ENCODE data around the gene CRBN.

- TF ChIP-seq CTCF (IDR thresholded peaks at IDR 0.05) (no peak), POLR2A (IDR thresholded peaks at IDR 0.05) (no peak)
Observed at GRCh38 chr3:3165650-3166049, 13.8 kb downstream of the CRBN start.
